Spleen (tissue), 3 donors: ENCODE data around the gene SPATA31C1.
"Not testable (repeated sequence)": the region's sequence is repeated elsewhere in the genome, so short reads cannot be mapped to it uniquely, and the experiment has no call there.

Source experiments
- POLR2A ChIP-seq, 3 donors: fragments of 450-650 bp; IDR thresholded peaks; one replicate each; pipeline ENCODE4 v1.5.1; 2017; ENCODE audit warnings: antibody characterized with exemption in 3 of 3, mild to moderate bottlenecking in 1 of 3
- POLR2AphosphoS5 ChIP-seq, 3 donors: sonication (generic); formaldehyde crosslinking; IDR thresholded peaks; one replicate each; pipeline ENCODE4 v1.5.1; 2017; ENCODE audit warnings: antibody characterized with exemption in 3 of 3

DNA sequence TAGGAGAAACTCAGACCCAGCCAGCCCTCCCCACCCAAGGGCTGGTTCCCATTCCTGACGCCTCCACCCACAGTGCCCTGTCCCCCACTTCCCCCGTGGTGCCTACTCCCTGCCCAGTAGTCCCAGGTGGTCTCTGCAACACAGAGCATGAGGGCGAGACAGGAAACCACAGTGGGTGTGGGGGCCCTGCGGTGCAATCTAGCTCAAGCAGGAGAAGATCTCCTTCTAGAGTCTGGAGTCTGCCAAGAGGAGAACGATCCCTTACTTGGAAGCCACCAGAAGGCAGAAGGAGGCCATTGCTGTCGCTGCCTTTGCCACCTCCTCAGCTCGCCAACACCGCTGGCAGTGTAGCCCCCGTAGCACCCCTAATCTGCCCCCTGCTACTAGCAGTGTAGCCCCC, 20.2 kb downstream of the SPATA31C1 start:
- not testable (repeated sequence) for TF ChIP-seq POLR2A, POLR2AphosphoS5 (IDR thresholded peaks at IDR 0.05)
